HepG2 (cell line): Measurements from ENCODE around the gene PLEKHH1. TPM values are rescaled to one million over a fixed set of nuclear protein-coding genes. Genes with fewer than 3 reads are reported as not detected.

Experiments
- ARID4A ChIP-seq: sonication (generic); formaldehyde crosslinking; IDR thresholded peaks from 2 replicates; pipeline ENCODE4 v1.5.0; 2020; ENCODE audit warnings: mild to moderate bottlenecking, missing genetic modification reagents, borderline replicate concordance
- BRF2 ChIP-seq: sonication (generic); formaldehyde crosslinking; IDR thresholded peaks from 2 replicates; pipeline ENCODE4 v1.8.1; 2022; ENCODE audit warnings: mild to moderate bottlenecking, missing genetic modification reagents
- CBX5 ChIP-seq: sonication (generic); formaldehyde crosslinking; IDR thresholded peaks from 2 replicates; pipeline ENCODE4 v1.4.0; 2020; ENCODE audit warnings: missing genetic modification reagents, borderline replicate concordance
- ELF1 ChIP-seq: sonication (generic); formaldehyde crosslinking; IDR thresholded peaks from 2 replicates; pipeline ENCODE4 v1.4.0; 2020; ENCODE audit warnings: missing genetic modification reagents
- ESRRA ChIP-seq: sonication (generic); formaldehyde crosslinking; IDR thresholded peaks from 2 replicates; pipeline ENCODE4 v1.5.1; 2020; ENCODE audit warnings: mild to moderate bottlenecking, low read depth, missing genetic modification reagents
- ETV5 ChIP-seq: IDR thresholded peaks from 2 replicates; pipeline ENCODE4 v1.6.1; 2018; ENCODE audit warnings: missing biosample characterization, missing genetic modification reagents, inconsistent platforms, borderline replicate concordance
- FOXP1 ChIP-seq, 2 experiments: fragments of 450-650 bp in 1 of 2; IDR thresholded peaks; 2 replicates each; pipeline ENCODE4 v1.6.1; 2017 to 2018; ENCODE audit warnings: antibody characterized with exemption in 1 of 2
- HNF1B ChIP-seq: sonication (generic); formaldehyde crosslinking; IDR thresholded peaks from 2 replicates; pipeline ENCODE4 v1.5.1; 2020; ENCODE audit warnings: mild to moderate bottlenecking, moderate library complexity, missing genetic modification reagents
- IKZF1 ChIP-seq: fragments of 450-650 bp; IDR thresholded peaks from 2 replicates; pipeline ENCODE4 v1.7.1; 2016
- NKX3-1 ChIP-seq: sonication (generic); formaldehyde crosslinking; IDR thresholded peaks from 2 replicates; pipeline ENCODE4 v1.5.0; 2020; ENCODE audit warnings: missing genetic modification reagents
- RBM22 ChIP-seq: fragments of 200-400 bp; formaldehyde crosslinking; optimal IDR thresholded peaks from 2 replicates; pipeline ENCODE3; 2017; ENCODE audit warnings: mild to moderate bottlenecking, low read length, moderate library complexity
- TEAD3 ChIP-seq: optimal IDR thresholded peaks from 2 replicates; pipeline ENCODE3; 2016; ENCODE audit warnings: borderline replicate concordance
- TGIF2 ChIP-seq: IDR thresholded peaks from 2 replicates; pipeline ENCODE4 v1.6.1; 2016; ENCODE audit warnings: control low read depth, missing compliant biosample characterization
- ZFP91 ChIP-seq: sonication (generic); formaldehyde crosslinking; IDR thresholded peaks from 2 replicates; pipeline ENCODE4 v1.9.0; 2022; ENCODE audit warnings: missing genetic modification reagents, mild to moderate bottlenecking, borderline replicate concordance
- ZFY ChIP-seq: sonication (generic); formaldehyde crosslinking; IDR thresholded peaks from 2 replicates; pipeline ENCODE4 v1.4.0; 2020; ENCODE audit warnings: missing genetic modification reagents
- ZNF337 ChIP-seq: sonication (generic); formaldehyde crosslinking; IDR thresholded peaks from 2 replicates; pipeline ENCODE4 v1.5.1; 2020; ENCODE audit warnings: missing genetic modification reagents, low read depth, mild to moderate bottlenecking, borderline replicate concordance
- ZNF441 ChIP-seq: sonication (generic); formaldehyde crosslinking; IDR thresholded peaks from 2 replicates; pipeline ENCODE4 v1.7.0; 2021; ENCODE audit warnings: missing genetic modification reagents, borderline replicate concordance
- ZNF512 ChIP-seq: sonication (generic); formaldehyde crosslinking; IDR thresholded peaks from 2 replicates; pipeline ENCODE4 v1.4.0; 2020; ENCODE audit warnings: mild to moderate bottlenecking, missing genetic modification reagents
- polyA plus RNA-seq, 8 experiments: library from polyadenylated mRNA; depleted of rRNA in 3 of 8; stranded (reverse) in 7 of 8; unstranded in 1 of 8; fragments of >200 nt; fragmentation: Illumina TruSeq in 4 of 8; extraction: Trizol in 4 of 8; gene quantifications; 2 replicates each; pipeline versions ENCODE4 v1.2.1 to v1.2.3, GENCODE V29; 2011 to 2016; ENCODE audit warnings: low read depth in 4 of 8, missing spikeins in 1 of 8, mixed read lengths in 1 of 8; ENCODE audit not compliant: insufficient read depth in 1 of 8
- total RNA-seq, 5 experiments: library from RNA; depleted of rRNA; stranded (reverse); fragments of >200 nt; fragmentation: Illumina TruSeq; extraction: Trizol; gene quantifications; 2 replicates each; pipeline ENCODE4 v1.2.3, GENCODE V29; 2016; ENCODE audit warnings: low read depth in 1 of 5

Gene PLEKHH1
- total and polyA plus RNA-seq, 2 of the 13 experiments (the other 11 are each of a cell fraction or from before 2014, with no cell fraction given): 8.6 to 15.8 TPM

- peak; percentile 52; the same call in 1 of the 2 replicates for TF ChIP-seq ZFP91 (CRISPR knock-in tag)
- no peak for TF ChIP-seq HNF1B (CRISPR knock-in tag)
- TF ChIP-seq IKZF1: no peak
- peak; percentile 49; the same call in 1 of the 2 replicates for TF ChIP-seq ELF1 (CRISPR knock-in tag)
- no peak for TF ChIP-seq NKX3-1 (CRISPR knock-in tag)
- no peak for TF ChIP-seq BRF2
- peak; percentile 86 for TF ChIP-seq ESRRA
- no peak for TF ChIP-seq RBM22
- TF ChIP-seq ZNF512: no peak
- TF ChIP-seq ZNF337 (CRISPR knock-in tag): 0 out of 2 replicates have a peak, but pooled peaks have one; percentile 29
- no peak for TF ChIP-seq ETV5 (CRISPR knock-in tag)
- no peak for TF ChIP-seq FOXP1 (IDR thresholded peaks at IDR 0.05)
- TF ChIP-seq FOXP1 (CRISPR knock-in tag; IDR thresholded peaks at IDR 0.05): no peak
- no peak for TF ChIP-seq ZNF441 (CRISPR knock-in tag)
- no peak for TF ChIP-seq CBX5 (CRISPR knock-in tag)
- TF ChIP-seq ARID4A (CRISPR knock-in tag): peak; percentile 59
- 0 out of 2 replicates have a peak, but pooled peaks have one; percentile 32 for TF ChIP-seq TGIF2 (CRISPR knock-in tag)
- TF ChIP-seq ZFY (CRISPR knock-in tag): peak; percentile 59; the same call in 1 of the 2 replicates
- TF ChIP-seq TEAD3 (CRISPR knock-in tag): peak; percentile 13
Observed at GRCh38 chr14:67487937-67488893, 44.9 kb upstream of the PLEKHH1 start, which contains the start of gene TMEM229B (continued).
